Measurements from ENCODE around the gene SLC25A10.

Gene SLC25A10

GRCh38 chr17:81741594-81742452, 29.7 kb downstream of the SLC25A10 start:
- in situ Hi-C loops (cut with MboI; ENCODE audit: low sequenced_read_pairs) = no loop called here
